Breast epithelium (tissue), 3 donors: ENCODE results near the gene LIPK. TPM values are rescaled to one million over a fixed set of nuclear protein-coding genes. Genes with fewer than 3 reads are reported as not detected.

ENCODE experiments used
- total RNA-seq, 3 donors: library from RNA; depleted of rRNA; stranded (reverse); fragments of >200 nt; gene quantifications; one replicate each; pipeline ENCODE4 v1.1.0, GENCODE V29; 2016

Gene LIPK
- total RNA-seq, 3 donors from 2014 or later = 0.66 to 3.2 TPM; not detected in 1

Other genes starting within 250 kb of the LIPK start
- gene RNLS, start 122.9 kb upstream of the LIPK start, total RNA-seq = 10 to 100 TPM; 27.9 to 32.1 (median 29.1) TPM
- 1 to 10 TPM in 1 of 3 donors, under 1 TPM in 2; 0.32 to 2.5 (median 0.33) TPM for gene LIPJ, start 119.5 kb upstream of the LIPK start, total RNA-seq
- not detected for gene LIPF, start 41.8 kb upstream of the LIPK start, total RNA-seq
- gene LIPN, start 53.8 kb downstream of the LIPK start, total RNA-seq = not detected
- not detected for gene LIPM, start 96.5 kb downstream of the LIPK start, total RNA-seq
- gene ANKRD22, start 145.6 kb downstream of the LIPK start, total RNA-seq = 1 to 10 TPM in 1 of 3 donors, under 1 TPM in 1, not detected in 1; 0.59 to 1.6 TPM
- 10 to 100 TPM; 17.1 to 21.0 (median 17.9) TPM for gene STAMBPL1, start 174.0 kb downstream of the LIPK start, total RNA-seq
- gene ACTA2, start 246.5 kb downstream of the LIPK start, total RNA-seq = 1,000 to 10,000 TPM in 2 of 3 donors, 10 to 100 TPM in 1; 87.9 to 1,054 (median 1,036) TPM